Measurements from ENCODE around the gene ALDOA.

The ALDOA gene

DNA sequence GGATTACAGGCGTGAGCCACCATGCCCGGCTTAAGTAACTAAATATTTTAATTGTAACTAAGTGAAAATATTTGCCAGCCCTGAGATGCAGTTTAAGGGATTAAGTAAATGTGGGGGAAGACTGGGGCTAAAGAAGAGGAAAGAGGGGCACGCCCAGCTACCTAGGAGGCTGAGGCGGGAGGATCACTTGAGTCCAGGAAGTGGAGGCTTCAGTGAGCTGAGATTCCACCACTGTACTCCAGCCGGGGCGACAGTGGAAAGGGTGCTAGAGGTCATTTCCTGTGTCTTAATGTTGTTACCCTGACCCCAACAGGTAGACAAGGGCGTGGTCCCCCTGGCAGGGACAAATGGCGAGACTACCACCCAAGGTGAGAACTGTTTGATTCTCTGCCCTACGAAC lies 2.8 kb downstream of the ALDOA start:
- in situ Hi-C loops (cut with MboI; ENCODE audit: low sequenced_read_pairs): no loop called here

DNA sequence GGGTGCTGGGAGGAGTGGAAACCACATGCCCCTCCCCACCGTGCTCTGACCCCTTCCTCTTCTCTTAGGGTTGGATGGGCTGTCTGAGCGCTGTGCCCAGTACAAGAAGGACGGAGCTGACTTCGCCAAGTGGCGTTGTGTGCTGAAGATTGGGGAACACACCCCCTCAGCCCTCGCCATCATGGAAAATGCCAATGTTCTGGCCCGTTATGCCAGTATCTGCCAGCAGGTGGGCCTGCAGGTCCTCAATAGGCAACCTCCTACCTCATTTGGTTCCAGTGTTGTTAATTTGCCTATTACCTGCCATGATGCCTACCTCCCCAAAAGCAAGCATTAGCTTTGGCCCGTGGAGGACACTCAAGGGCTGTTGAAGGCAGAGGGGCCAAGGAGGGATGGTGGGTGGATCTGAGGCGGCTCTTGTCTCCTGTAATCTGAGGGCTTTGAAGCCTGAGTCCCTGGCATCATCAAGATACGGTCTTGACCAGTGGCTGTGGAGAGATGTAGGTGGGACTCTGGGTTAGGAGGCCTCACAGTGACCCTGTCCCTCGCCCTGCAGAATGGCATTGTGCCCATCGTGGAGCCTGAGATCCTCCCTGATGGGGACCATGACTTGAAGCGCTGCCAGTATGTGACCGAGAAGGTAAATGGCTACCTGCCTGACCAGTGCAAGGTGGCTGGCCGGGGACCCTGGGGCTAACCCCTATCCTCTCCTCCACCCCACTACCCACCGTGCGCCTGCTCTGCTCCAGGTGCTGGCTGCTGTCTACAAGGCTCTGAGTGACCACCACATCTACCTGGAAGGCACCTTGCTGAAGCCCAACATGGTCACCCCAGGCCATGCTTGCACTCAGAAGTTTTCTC lies 3.4 kb downstream of the ALDOA start:
- in situ Hi-C loops (cut with MboI; ENCODE audit: low sequenced_read_pairs): no loop called here

DNA sequence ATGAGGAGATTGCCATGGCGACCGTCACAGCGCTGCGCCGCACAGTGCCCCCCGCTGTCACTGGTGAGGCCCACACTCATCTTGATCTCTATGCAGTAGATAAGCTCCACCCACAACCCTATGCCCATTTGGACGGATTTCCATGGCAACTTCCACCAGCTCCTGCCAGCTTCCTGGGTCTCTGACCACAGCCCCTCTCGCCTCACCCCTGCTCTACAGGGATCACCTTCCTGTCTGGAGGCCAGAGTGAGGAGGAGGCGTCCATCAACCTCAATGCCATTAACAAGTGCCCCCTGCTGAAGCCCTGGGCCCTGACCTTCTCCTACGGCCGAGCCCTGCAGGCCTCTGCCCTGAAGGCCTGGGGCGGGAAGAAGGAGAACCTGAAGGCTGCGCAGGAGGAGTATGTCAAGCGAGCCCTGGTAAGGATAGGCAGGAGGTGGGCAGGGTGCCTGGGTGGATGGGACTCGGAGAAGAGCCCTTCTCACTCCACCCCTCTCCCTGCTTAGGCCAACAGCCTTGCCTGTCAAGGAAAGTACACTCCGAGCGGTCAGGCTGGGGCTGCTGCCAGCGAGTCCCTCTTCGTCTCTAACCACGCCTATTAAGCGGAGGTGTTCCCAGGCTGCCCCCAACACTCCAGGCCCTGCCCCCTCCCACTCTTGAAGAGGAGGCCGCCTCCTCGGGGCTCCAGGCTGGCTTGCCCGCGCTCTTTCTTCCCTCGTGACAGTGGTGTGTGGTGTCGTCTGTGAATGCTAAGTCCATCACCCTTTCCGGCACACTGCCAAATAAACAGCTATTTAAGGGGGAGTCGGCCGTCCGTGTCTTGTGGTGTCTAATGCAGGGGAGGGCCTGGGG lies 4.3 kb downstream of the ALDOA start:
- in situ Hi-C loops (cut with MboI; ENCODE audit: low sequenced_read_pairs): no loop called here

DNA sequence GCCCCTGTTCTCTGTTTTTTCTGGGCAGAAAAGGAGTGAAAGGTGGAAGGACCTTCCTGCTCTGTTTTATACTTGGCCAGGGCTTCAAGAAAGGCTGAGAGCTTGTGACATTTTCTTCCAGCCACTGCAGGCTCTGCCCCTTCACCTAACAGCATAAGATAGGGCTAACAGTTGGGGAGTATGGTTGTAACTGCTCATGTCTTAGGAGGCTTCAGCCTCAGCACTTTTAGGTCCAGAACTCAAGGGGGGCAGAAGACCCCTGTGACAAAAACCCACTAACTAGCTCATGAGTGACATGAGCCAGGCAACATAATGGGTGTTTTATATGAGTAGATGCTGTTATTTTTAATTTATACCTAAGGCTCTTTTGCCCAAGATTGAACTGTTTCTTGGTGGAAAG lies 4.9 kb downstream of the ALDOA start:
- in situ Hi-C loops (cut with MboI; ENCODE audit: low sequenced_read_pairs): no loop called here

DNA sequence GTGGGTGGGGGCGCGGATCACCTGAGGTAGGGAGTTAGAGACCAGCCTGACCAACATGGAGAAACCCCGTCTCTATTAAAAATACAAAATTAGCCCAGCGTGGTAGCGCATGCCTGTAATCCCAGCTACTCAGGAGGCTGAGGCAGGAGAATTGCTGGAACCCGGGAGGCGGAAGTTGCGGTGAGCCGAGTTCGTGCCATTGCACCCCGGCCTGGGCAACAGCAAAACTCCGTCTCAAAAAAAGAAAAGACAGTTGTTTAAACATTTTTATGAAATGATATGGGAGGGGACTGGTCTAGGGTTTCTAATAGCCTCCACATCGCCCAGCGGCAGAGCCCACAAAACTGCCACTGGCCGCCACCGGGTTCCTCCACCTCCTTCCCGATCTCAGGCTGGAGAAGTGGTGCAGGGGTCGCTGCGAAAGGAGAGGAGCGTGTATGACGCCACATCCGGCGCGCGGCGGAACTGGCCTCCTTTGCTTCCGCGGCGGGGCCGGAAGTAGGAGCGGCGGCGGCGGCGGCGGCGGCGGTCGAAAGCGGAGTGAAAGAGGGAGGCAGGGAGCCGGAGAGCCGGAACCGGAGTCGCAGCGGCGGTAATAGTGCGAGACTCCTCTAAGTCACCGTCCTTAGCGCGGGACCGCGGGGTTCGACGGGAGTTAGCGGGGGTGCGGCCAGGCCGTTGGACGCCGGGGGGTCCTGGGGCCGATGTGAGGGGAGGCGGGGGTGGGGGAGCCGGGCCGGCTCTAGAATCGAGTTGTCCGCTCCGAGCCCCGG lies 10.1 kb downstream of the ALDOA start, which contains the start of gene PPP4C:
Gene PPP4C, plus strand, starts transcription at position 492 of the 773 bp plus-strand sequence. CDS start 384 bp downstream, outside the sequence.
- in situ Hi-C loops (cut with MboI; ENCODE audit: low sequenced_read_pairs): no loop called here

DNA sequence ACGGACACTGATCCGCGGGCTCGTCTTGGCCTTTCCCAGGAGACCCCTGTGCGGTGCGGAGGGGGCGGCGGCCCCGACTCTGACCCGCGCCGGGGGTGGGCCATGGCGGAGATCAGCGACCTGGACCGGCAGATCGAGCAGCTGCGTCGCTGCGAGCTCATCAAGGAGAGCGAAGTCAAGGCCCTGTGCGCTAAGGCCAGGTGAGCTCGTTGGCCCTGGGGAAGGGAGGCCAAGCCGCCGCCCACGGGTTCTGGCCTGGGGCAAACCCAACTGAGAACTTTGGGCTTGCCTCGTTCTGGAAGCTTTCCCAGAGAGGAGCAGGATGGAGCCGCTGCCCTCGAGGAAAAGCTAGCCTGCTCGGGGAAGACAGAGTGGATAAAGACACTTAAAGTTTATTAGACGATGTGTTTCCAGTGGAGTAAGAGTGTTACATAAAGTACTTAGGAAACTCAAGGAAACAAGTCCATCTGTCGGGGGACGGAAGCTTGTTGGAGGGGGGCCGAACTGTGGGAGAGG lies 10.8 kb downstream of the ALDOA start:
- in situ Hi-C loops (cut with MboI; ENCODE audit: low sequenced_read_pairs): no loop called here

DNA sequence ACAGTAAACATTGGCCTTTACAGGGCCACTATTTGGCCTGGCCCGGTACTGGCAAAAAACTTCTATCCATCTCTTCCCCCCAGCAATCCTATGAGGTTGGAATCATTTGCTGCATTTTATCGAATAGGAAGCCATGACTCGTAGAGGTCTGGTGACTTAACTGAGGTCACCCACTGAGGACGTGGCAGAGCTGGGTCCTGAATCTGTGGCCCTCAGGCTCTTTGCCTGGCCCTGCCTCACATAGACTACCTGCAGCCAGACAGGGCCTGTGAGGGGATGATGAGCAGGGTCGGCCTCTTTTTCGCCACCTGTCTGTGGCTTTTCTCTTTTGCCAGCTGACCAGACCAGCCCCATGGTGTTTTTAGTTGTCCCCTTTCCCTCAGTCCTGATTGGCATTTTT lies 12.1 kb downstream of the ALDOA start:
- in situ Hi-C loops (cut with MboI; ENCODE audit: low sequenced_read_pairs): no loop called here

DNA sequence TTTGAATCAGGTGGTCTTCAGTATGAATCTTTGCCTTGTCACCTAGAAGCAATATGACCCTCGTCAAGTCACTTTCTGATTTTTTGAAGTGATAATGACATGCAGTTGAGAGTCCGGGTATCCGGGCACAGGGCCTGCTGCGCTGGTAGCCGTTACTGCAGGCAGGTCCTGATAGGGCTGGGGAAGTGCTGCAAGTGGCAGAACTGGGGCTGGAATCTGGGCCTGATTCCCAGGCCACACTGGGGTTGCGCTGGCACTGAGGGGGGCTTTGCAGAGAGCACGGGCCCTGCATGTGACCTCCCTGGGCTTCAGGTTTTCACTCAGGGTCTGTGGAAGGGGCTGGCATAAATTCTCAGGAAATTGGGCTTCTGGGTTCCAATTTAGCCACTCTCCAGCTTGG lies 13.2 kb downstream of the ALDOA start:
- in situ Hi-C loops (cut with MboI; ENCODE audit: low sequenced_read_pairs): no loop called here

DNA sequence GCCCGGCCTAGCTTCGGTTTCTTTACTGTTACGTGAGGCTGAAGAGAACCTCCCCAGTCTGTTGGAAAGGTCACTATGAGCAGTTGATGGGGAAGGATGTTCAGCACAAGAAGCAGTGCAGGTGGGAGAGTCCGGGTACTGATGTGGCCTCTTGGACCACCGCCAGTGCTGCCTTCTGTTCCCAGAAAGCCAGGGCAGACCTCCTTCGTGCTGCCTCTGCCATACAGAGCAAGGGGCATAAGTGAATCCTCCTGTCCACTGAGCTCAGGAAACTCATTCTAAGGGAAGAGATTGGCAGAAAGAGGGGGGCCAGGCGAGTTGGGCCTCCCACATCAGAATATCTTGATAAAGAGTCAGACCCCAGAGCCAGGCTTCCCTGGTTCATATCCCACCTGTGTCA lies 13.9 kb downstream of the ALDOA start:
- in situ Hi-C loops (cut with MboI; ENCODE audit: low sequenced_read_pairs): no loop called here

DNA sequence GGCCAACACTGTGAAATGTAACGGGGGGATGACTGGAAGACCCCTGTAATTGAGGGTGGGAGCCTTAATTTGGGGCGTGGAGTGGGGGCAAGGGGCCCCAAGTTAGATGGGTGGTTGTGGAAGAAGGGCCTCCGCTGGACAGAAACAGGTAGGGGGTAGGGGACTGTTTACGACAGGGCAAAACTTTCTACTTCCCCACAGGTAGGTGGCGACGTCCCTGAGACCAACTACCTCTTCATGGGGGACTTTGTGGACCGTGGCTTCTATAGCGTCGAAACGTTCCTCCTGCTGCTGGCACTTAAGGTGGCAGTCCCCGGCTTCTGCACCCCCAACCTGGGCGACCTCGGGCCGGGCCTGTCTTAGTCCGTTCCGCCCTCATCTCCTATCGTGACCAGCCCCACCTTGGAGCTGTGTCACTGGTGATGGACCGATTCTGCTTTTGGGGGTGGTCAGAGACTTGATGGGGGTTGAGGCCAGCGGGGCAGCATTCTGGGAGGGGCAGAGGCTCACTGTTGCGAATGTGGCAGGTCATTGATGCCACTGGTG lies 17.1 kb downstream of the ALDOA start:
- in situ Hi-C loops (cut with MboI; ENCODE audit: low sequenced_read_pairs): no loop called here

DNA sequence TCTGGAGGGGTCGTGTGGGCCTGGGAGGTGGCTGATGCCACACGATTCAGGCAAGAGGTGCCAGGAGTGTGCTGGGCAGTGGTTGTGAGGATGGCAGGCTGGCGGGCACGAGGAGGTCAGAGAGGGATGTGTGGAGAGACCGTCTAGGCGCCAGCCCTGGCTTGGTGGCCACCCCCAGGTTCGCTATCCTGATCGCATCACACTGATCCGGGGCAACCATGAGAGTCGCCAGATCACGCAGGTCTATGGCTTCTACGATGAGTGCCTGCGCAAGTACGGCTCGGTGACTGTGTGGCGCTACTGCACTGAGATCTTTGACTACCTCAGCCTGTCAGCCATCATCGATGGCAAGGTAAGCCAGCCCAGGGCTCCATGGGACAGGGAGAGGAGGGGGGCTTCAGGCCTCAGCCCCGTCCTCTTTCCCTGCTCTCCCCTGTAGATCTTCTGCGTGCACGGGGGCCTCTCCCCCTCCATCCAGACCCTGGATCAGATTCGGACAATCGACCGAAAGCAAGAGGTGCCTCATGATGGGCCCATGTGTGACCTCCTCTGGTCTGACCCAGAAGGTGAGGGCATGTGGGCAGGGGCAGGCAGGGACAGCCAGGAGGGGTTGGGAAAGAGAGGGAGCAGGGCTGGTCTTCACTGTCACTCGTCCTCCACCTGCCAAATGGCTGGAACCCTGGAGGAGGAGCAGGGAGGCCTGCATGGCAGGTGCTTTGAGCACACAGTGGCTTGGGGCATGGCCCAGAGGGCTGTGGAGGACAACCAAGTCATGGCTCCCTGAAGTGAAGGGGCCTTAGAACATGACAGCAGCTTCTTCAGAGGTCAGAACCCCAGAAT lies 17.9 kb downstream of the ALDOA start:
- in situ Hi-C loops (cut with MboI; ENCODE audit: low sequenced_read_pairs): no loop called here

DNA sequence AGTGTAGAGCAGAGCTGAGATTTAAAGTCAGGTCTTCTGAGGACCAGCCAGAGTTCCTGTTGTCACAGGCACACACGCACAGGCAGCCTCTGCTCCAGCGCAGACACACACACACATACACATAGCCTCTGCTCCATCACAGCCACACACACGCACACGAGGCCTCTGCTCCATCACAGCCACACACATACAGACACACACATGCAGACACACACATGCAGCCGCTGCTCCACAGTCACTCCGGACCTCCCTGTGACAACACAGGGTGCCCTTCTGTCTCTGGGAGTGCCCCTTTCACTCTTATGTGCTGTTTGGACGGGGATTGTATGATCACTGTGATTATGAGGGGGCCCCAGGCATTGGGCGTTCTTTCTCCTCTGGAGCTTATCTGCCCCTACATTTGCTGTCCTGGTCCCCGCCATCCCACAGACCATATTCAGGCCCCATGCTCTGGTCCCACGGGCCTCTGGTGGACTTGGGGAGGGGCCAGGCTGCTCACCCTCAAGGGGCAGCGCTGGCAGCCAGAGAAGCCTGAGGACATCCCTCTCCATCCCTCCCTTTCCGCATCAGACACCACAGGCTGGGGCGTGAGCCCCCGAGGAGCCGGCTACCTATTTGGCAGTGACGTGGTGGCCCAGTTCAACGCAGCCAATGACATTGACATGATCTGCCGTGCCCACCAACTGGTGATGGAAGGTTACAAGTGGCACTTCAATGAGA lies 18.7 kb downstream of the ALDOA start:
- in situ Hi-C loops (cut with MboI; ENCODE audit: low sequenced_read_pairs): no loop called here

DNA sequence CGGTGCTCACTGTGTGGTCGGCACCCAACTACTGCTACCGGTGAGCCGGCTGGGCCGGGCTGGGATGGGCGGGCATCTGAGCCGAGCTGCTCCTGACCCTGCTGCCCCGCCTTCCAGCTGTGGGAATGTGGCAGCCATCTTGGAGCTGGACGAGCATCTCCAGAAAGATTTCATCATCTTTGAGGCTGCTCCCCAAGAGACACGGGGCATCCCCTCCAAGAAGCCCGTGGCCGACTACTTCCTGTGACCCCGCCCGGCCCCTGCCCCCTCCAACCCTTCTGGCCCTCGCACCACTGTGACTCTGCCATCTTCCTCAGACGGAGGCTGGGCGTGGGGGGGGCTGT lies 19.2 kb downstream of the ALDOA start:
- in situ Hi-C loops (cut with MboI; ENCODE audit: low sequenced_read_pairs): no loop called here

DNA sequence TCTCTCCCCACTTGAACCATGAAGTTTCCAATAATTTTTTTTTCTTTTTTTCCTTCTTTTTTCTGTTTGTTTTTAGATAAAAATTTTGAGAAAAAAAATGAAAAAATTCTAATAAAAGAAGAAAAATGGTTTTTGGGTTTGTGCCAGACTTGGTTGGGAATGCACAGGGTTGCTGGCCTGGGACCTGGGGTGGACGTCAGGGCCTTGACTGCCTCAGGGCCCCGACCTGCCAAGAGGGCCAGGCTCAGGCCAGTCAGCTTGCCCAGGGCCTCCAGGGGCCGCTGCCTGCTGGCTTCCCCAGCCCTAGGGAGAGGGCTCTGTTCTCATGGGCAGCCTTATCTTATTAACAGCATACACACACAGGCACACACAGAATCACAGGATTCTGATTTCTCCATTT lies 19.7 kb downstream of the ALDOA start:
- in situ Hi-C loops (cut with MboI; ENCODE audit: low sequenced_read_pairs): no loop called here

DNA sequence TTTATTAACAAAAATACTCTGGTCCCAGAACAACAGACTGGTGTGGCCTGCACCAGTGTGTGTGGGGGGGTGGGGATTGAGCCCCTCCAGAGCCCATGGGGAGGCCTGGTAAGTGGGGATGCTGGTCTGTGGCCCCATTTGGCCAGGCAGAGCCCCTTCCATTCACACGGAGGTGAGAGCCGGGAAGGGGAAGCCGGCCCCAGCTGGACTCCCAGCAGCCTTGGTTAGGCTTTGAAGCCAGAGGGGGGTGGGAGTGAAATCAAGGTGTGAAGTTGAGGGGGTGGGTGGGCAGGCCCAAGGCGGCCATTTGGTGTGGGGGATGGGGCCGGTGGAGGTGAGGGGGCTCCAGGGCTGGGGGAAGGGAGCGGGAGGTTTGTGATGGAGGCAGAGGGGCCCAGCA lies 20.3 kb downstream of the ALDOA start:
- in situ Hi-C loops (cut with MboI; ENCODE audit: low sequenced_read_pairs): no loop called here

DNA sequence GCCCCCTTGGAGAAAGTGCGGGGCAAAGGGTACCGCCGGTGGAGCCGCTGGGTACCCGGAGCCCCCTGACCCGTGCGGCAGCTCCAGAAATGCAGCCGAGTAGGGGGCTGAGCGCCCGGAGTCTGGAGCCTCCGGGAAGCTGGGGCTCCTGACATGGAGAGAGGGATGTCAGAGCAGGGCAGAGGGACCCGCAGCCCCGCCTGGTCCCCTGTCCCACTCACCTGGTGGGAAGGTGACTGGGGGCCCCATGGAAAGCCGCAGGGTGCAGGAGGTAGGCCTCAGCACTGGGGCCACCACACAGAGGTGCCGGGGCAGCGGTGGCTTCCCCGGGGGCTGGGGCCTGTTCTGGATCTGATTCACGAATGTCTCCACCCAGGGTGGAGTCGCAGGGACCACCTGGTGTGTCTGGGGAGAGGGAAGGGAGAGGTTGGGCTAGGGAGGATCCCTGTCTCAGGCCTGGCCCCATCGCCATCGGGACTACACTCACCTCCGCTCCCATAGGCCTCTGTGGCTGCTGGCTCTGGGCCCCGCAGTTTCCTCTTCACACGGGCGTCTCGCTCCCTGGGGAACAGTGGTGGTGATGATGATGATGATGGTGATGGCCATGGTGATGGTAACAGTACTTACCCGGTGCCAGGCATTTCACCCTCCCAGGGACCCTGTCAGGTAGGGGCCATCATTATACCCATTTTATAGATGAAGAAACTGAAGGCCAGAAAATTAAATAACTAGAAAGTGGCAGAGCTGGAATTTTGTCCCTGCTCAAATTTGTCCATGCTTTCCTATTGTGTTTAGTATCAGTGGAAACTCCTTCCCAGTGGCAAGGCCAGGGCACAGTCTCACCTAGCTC lies 21.0 kb downstream of the ALDOA start:
- in situ Hi-C loops (cut with MboI; ENCODE audit: low sequenced_read_pairs): no loop called here

DNA sequence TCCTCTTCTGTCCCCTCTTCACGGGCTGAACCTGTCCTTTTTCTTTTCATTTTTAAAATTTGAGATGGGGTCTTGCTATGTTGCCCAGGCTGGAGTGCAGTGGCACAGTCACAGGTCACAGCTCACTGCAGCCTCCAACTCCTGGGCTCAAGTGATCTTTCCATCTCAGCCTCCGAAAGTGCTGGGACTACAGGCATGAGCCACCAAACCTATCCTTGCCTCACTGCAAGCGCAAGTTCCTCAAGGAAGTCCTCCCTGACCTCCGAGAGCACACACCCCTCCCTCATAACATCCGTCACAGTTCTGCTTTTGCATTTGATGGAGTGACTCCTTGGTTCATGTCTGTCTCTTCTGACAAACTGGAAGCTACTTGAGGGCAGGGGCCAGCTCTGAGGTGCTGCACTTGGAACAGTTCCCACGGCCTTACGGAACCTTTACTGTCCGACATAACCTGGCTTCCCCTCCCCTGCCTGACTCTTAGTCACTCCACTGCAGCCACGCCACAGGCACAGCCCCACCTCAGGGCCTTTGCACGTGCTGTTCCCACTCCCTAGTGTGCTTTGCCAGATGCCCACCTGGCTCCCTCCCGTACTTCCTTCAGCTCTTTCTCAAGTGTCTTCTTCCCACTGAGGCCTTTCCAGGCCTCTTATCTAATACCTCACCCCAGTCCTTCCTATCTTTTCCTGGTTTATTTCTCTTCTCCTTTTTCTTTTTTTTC lies 21.8 kb downstream of the ALDOA start:
- in situ Hi-C loops (cut with MboI; ENCODE audit: low sequenced_read_pairs): no loop called here

All from HL-60/S4 treated with retinoic acid at 250 ng/mL for 4 days and 3 days (cell line).